Stimulated activated CD8-positive, alpha-beta memory T cell treated with anti-CD3 and anti-CD28 coated beads, Interleukin-15, amount 100 ng/mL, for 48 hours (primary cell): ENCODE data around the gene MKRN1.
"Not testable (repeated sequence)": the region's sequence is repeated elsewhere in the genome, so short reads cannot be mapped to it uniquely, and the experiment has no call there.

ENCODE experiments used
- DNase-seq, 2 donors: peaks; one replicate each; pipeline ENCODE4 v3.0.0-alpha.2; 2020; ENCODE audit warnings: low read depth in 2 of 2

Gene MKRN1

DNA sequence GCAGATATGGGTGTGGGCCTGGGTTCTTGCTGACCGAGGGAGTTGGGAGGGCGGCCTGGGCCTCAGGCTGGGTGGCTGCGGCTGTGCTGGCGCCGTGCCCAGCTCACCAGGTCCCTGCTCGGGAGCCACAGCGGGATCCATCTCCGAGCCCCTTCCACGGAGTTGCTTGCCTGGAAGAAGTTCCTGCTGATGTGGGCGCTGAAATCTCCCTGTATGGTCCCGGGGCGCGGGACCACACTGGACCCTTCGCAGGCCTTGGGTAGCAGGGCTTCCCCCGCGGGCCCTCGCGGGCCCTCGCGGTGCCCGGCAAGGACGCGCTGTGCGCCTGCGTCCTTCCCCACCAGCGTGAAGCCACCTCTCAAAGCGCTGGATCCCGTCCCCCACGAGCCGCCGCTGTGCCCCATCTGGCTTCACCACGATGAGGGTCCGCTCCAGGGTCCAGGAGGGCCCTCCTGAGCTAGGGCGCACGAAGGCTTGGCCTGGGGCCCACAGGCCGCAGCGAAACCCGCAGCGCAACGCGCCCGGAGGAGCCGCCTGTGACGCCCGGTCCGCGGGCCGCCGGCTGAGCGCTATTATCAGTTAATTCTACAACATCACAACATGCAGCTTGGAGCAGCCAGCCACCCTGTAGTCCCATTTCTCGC lies 43.9 kb downstream of the MKRN1 start:
- DNase-seq: no peak

DNA sequence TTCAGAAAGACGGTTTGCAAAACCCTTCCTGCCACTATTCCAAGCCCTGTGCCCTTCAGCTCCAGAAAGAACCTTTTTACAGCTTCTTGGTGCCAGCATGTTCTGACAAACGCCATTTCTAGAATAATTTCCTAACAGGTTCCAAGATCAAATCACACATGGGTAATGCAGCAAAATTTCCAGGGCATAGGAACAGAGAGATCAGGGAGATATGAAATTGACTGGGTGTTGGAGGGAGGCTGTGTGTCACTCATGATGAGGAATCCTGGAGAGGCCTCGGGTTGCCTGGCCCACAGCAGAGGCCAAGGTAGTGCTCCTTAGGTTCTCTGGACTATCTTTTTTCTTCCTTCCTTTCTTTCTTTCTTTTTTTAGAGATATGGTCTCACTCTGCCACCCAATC lies 45.9 kb downstream of the MKRN1 start:
- DNase-seq: no peak

DNA sequence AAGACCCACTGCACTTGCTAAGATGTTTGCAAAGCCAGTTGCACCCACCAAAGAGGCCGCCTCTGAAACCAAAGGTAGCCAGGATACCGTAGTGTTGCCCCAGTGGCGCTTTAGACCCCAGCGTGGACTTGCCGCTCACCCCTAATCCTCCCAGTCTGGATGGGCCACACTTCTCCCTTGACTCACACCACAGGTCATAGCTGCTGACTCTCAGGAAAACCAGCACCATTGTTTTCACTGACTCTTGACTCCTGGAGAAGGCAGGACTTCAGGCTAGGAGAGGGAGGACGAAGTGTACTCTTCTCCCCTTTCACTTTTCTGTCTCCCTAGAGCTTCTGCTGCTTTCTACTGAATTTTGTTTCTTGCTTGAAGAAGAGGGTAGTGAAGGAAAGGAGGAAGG lies 53.2 kb downstream of the MKRN1 start:
- no peak for DNase-seq

DNA sequence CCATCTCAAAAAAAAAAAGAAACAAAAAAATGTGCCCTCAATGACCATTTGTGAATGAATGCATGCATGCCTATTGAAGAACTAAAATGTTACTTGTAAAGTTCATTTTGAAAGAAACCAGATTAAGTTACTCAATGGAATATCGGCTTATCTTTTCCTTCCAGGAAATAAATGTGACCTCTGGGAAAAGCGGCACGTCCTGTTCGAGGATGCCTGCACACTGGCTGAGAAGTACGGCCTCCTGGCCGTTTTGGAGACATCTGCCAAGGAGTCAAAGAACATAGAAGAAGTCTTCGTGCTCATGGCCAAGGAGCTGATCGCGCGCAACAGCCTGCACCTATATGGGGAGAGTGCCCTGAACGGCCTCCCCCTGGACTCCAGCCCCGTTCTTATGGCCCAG lies 53.6 kb downstream of the MKRN1 start:
- DNase-seq: no peak

DNA sequence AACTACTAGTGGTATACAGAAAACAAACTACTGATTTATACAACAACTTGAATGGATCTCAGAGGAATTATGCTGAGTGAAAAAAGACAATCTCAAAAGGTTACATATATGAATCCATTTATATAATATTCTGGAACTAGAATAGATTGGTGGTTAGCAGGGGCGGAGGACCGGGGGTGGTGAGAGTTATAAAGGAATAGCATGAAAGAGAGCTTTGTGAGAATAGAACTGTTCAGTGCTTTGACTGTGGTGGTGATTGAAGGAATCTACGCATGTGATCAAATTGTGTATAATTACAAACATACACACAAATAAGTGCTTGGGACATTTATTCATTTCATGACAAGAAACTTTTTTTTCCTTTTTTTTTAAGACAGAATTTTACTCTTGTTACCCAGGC lies 55.8 kb downstream of the MKRN1 start:
- no peak for DNase-seq

DNA sequence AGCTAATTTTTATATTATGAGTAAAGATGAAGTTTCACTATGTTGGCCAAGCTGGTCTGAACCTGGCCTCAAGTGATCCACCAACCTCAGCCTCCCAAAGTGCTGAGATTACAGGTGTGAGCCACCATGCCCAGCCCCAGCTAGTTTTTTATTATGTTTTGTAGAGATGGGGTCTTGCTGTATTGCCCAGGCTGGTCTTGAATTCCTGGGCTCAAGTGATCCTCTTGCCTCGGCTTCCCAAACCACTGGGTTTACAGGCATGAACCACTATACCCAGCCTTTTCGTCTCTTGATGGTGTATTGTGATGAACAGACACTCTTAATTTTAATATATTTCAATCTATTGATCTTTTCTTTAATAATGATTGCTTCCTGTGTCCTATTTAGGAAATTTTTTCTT lies 57.8 kb downstream of the MKRN1 start:
- no peak for DNase-seq

DNA sequence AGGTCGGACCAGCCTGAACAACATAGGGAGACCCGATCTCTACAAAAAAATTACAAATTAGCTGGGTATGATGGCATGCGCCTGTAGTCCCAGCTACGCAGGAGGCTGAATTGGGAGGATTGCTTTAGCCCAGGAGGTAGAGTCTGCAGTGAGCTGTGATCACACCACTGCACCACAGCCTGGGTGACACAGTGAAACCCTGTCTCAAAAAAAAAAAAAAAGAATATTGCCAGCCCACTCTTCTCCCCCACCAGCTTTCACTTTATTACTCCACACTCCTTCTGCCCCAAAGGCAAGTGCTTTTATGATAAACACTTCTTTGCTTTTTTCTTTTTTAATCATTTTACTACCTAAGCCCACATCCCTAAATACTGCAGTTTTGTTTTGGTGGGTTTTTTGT lies 60.7 kb downstream of the MKRN1 start:
- no peak for DNase-seq

DNA sequence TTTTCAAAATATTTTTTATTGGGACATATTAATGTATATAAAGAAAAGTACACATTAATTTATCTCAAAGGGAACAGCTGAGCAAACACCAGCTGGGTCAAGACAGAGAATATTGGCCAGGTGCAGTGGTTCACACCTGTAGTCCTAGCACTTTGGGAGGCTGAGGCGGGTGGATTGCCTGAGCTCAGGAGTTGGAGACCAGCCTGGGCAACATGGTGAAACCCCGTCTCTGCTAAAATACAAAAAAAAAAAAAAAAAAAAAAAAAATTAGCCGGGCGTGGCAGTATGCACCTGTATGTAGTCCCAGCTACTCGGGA lies 61.2 kb downstream of the MKRN1 start:
- DNase-seq: not testable (repeated sequence)

DNA sequence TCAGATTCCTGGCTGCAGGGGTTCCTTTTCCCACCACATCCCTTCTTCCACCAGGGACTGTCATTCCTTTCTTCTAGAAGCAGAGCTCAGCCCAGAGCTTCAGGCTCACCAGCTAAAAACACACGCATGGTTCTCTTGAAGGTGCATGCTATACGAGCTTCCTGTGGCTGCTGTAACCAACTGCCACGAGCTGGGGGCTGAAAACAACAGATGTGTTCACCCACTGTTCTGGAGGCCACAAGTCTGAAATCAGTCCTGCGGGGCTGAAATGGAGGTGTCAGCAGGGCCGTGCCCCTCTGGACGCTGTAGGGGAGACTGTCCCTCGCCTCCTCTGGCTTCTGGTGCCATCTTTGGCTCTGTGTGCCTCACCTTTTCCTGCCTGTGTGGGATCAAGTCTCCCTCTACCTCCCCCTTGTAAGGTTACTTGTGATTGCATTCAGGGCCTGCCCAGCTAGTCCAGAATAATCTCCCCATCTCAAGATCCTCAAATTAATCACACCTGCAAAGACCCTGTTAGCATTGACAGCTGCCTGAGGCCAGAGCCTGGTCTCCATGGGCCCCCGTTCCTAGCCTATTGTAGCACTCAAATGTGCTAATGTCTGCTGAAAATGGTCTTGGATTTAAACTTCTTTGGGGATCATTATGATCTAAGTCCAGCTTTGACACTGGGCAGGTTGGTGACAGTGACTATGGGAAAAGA lies 61.7 kb downstream of the MKRN1 start:
- DNase-seq: no peak

DNA sequence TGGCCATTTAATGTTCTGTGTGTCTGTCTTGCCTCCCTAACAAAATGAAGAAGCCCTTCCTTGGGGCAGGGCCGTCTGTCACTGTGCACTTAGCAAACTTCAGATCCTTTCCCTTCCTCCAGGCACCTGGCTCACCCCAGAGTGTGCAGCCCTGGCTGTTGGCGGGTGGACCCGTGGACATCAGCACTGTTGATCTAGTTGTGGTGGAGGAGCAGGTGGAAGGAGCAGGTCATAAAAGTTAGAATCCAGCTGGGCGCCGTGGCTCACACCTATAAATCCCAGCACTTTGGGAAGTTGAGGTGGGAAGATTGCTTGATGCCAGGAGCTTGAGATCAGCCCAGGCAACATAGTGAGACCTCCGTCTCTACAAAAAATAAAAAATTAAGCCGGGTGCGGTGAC lies 62.7 kb downstream of the MKRN1 start:
- DNase-seq: no peak

DNA sequence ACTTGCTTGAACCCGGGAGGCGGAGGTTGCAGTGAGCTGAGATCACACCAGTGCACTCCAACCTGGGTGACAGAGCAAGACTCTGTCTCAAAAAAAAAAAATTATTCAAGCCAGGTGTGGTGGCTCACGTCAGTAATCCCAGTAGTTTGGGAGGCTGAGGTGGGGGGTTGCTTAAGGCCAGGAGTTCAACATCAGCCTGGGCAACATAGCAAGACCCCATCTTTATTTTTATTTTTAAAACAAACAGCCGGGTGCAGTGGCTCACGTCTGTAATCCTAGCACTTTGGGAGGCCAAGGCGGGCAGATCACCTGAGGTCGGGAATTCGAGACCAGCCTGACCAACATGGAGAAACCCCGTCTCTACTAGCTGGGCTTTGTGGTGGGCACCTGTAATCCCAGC lies 63.5 kb downstream of the MKRN1 start:
- DNase-seq: not testable (repeated sequence)

DNA sequence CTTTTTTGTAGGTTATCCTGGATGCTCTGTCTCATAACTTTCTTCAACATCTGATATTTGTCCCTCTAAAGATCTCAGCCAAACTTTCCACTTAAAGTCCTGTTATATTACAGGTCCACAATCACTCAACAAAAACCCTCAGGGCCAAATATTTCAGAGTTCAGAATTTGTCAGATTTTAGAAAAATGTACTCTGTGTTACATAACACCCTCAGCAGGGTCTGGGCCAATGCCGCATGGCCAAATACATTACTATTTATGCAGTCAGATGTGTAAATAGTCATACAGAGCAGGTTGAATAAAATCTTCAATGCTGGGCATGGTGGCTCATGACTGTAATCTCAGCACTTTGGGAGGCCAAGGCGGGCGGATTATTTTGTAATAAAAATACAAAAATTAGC lies 63.9 kb downstream of the MKRN1 start:
- DNase-seq: no peak

DNA sequence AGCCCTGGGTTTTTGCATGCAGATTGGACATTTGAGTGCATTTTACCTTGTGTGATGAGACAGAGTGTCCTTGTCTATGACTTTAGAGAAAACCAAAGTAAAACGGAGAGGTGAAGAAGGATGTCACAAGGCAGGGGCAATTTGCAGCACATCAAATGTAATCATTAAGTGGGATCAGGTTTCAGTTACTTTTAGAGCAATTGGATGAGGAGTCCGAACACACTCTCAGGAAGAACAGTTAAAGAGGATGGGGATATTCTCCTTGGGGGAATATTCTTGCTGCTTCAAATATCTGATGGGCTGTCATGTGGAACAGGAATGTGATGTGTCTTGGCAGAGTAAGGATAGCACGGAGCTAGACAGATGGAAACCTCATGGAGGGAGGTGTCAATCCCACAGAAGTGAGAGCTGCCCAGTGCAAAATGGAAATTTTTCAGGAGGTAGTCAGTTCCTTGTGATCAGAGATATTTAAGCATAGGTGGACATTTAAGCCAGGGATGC lies 74.7 kb downstream of the MKRN1 start:
- no peak for DNase-seq

DNA sequence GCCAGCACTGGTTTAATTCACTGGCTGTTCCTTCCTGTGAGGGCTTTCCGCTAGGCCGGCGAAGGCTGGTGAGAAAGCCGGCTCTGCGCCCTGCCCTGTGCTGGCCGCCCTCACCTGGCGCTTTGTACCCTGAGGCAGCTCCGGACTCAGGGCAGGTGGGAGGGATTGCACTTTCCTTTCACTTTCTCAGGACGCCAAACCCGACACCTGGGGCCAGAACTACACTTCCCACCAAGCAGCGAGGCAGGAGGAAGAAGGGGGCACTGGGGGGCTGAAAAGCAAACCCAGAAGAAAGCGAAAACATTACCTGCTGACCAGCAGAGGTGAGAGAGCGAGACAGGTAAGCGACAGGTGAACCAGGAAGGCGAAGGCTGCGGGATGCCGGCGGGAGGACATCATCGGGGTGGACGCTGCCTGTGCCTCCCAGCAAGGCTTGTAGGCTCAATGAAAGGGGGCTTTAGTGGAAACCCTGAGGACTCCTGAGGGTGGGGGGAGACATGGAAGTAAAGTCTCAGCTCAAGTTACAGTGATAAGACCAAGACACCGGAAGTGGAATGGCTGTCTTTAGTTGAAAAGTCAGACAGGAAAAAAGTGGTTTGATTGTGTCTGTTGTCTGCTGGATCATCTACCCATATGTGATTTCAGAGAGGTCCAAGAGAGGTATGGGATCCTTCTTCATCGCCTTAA lies 75.3 kb downstream of the MKRN1 start, which contains the start of gene RAB19:
TSS of gene RAB19 (plus strand) at position 181 of the 687 bp plus-strand sequence. CDS start 3,589 bp downstream, outside the sequence.
- DNase-seq: peak in 1 of 2 donors; percentile 21
